Brain microvascular endothelial cell (primary cell): ENCODE results near the gene POU6F1.
"Not testable (repeated sequence)": the region's sequence is repeated elsewhere in the genome, so short reads cannot be mapped to it uniquely, and the experiment has no call there.

Experiments used
- DNase-seq: peaks from one replicate; pipeline ENCODE4 v3.0.0-alpha.2; 2020
- H3K27ac ChIP-seq: fragments of 250-450 bp; sonication (Bioruptor Pico); 2 replicates; pipeline ENCODE4 v1.5.1; 2020; ENCODE audit warnings: mild to moderate bottlenecking, moderate library complexity
- H3K27me3 ChIP-seq: fragments of 250-450 bp; sonication (Bioruptor Pico); replicated peaks from 2 replicates; pipeline ENCODE4 v1.5.1; 2020; ENCODE audit warnings: mild to moderate bottlenecking
- H3K36me3 ChIP-seq: fragments of 250-450 bp; sonication (Bioruptor Pico); replicated peaks from 2 replicates; pipeline ENCODE4 v1.5.1; 2020; ENCODE audit warnings: mild to moderate bottlenecking
- H3K4me3 ChIP-seq: 2 replicates; pipeline ENCODE4 v1.5.1; 2011; ENCODE audit warnings: low read depth, mild to moderate bottlenecking, control low read depth, low read length, moderate library complexity
- CTCF ChIP-seq: IDR thresholded peaks from 2 replicates; pipeline ENCODE4 v1.5.1; 2011; ENCODE audit warnings: low read depth, mild to moderate bottlenecking, moderate library complexity, low read length, control low read depth, inconsistent platforms; ENCODE audit errors: missing control alignments
- in situ Hi-C: cut with HindIII; loops from 2 replicates; pipeline ENCODE4 v1.10.0; 2017; ENCODE audit warnings: low sequenced_read_pairs, low pct_ligation_motif_present

The POU6F1 gene

GRCh38 chr12:51238037-51238509, 20.2 kb upstream of the POU6F1 start:
- no peak overlapping the region for H3K27ac ChIP-seq
- no peaks in the 10 kb centered on the region for H3K27me3 ChIP-seq
- no peak for TF ChIP-seq CTCF
- no peak for DNase-seq
- H3K4me3 ChIP-seq = peak overlapping the region; percentile 100
- in situ Hi-C loops = no loop called here
- H3K36me3 ChIP-seq = peaks cover 23% of the 10 kb centered on the region

- in situ Hi-C loops = no loop called here
- H3K36me3 ChIP-seq = no peaks in the 10 kb centered on the region
- DNase-seq = no peak
These were observed 16.7 kb upstream of the POU6F1 start for GRCh38 chr12:51234530-51234929.

GRCh38 chr12:51232642-51233041, 14.8 kb upstream of the POU6F1 start:
- TF ChIP-seq CTCF = no peak
- Histone ChIP-seq H3K4me3 (no peak overlapping the region), H3K27me3 (no peaks in the 10 kb centered on the region), H3K27ac (no peak overlapping the region), H3K36me3 (no peaks in the 10 kb centered on the region)
- in situ Hi-C loops = no loop called here
- DNase-seq = no peak

More at GRCh38 chr12:51234530-51234929, 16.7 kb upstream of the POU6F1 start:
- no peaks in the 10 kb centered on the region for H3K27me3 ChIP-seq
- H3K4me3 ChIP-seq = no peak overlapping the region
- no peak overlapping the region for H3K27ac ChIP-seq
- TF ChIP-seq CTCF = no peak

- H3K27ac ChIP-seq = no peak overlapping the region
- no peak overlapping the region for H3K4me3 ChIP-seq
- in situ Hi-C loops = no loop called here
- no peaks in the 10 kb centered on the region for H3K36me3 ChIP-seq
- no peaks in the 10 kb centered on the region for H3K27me3 ChIP-seq
- no peak for TF ChIP-seq CTCF
- no peak for DNase-seq
These were observed 11.4 kb upstream of the POU6F1 start for GRCh38 chr12:51229116-51229809.

- Histone ChIP-seq H3K36me3 (no peaks in the 10 kb centered on the region), H3K4me3 (no peak overlapping the region), H3K27ac (no peak overlapping the region), H3K27me3 (no peaks in the 10 kb centered on the region)
- in situ Hi-C loops = no loop called here
- DNase-seq = no peak
- no peak for TF ChIP-seq CTCF
These were observed 10.1 kb upstream of the POU6F1 start for GRCh38 chr12:51227962-51228361.

GRCh38 chr12:51227112-51227511, 9.2 kb upstream of the POU6F1 start:
- H3K4me3 ChIP-seq, H3K27me3 ChIP-seq, DNase-seq, H3K27ac ChIP-seq, in situ Hi-C loops, H3K36me3 ChIP-seq: not testable (repeated sequence)
